Cardiac muscle cell (in vitro differentiated cells and primary cell): Measurements from ENCODE around the gene CALM3. TPM values are rescaled to one million over a fixed set of nuclear protein-coding genes. Genes with fewer than 3 reads are reported as not detected.

Source experiments
- DNase-seq, 2 donors: peaks; one replicate each; pipeline versions ENCODE4 v3.0.0 to v3.0.0-alpha.2; 2010 to 2017; ENCODE audit warnings: low read depth in 1 of 2, low spot score in 1 of 2
- H3K27ac ChIP-seq: fragments of 200-600 bp; sonication (generic); 2 replicates; pipeline ENCODE4 v1.5.1; 2016
- H3K27me3 ChIP-seq: fragments of 200-600 bp; sonication (generic); 2 replicates; pipeline ENCODE4 v1.6.0; 2016; ENCODE audit warnings: control low read depth
- H3K36me3 ChIP-seq: fragments of 200-600 bp; sonication (generic); 2 replicates; pipeline ENCODE4 v1.5.1; 2016; ENCODE audit warnings: control low read depth
- H3K4me1 ChIP-seq: fragments of 200-600 bp; sonication (generic); 2 replicates; pipeline ENCODE4 v1.8.1; 2017; ENCODE audit warnings: low read depth, mild to moderate bottlenecking, mixed run types
- H3K4me3 ChIP-seq: fragments of 200-600 bp; sonication (generic); 2 replicates; pipeline ENCODE4 v1.5.1; 2016; ENCODE audit warnings: mild to moderate bottlenecking
- H3K9me3 ChIP-seq: fragments of 200-600 bp; sonication (generic); 2 replicates; pipeline ENCODE4 v1.5.1; 2017; ENCODE audit warnings: low read depth, mild to moderate bottlenecking, control low read depth
- CTCF ChIP-seq: IDR thresholded peaks from 2 replicates; pipeline ENCODE4 v1.5.1; 2012; ENCODE audit warnings: low read depth, mild to moderate bottlenecking, low read length
- polyA plus RNA-seq: library from polyadenylated mRNA; unstranded; fragments of >200 nt; fragmentation: Nextera tagmentation; extraction: Ambion mirVana; gene quantifications from 2 replicates; pipeline ENCODE4 v1.2.1, GENCODE V29; 2016
- total RNA-seq: library from RNA; depleted of rRNA; stranded (reverse); fragments of >200 nt; gene quantifications from 2 replicates; pipeline ENCODE4 v1.2.3, GENCODE V29; 2016

The CALM3 gene
- total and polyA plus RNA-seq, 2 experiments from 2014 or later, result 412 to 867 TPM

GRCh38 chr19:46591870-46592269, 9.3 kb upstream of the CALM3 start:
- TF ChIP-seq CTCF, result no peak
- DNase-seq, result no peak
- Histone ChIP-seq H3K27ac (no peak overlapping the region), H3K9me3 (no peaks in the 10 kb centered on the region), H3K4me3 (no peak overlapping the region), H3K36me3 (no peaks in the 10 kb centered on the region), H3K4me1 (no peaks in the 10 kb centered on the region), H3K27me3 (no peaks in the 10 kb centered on the region)

GRCh38 chr19:46596008-46596407, 5.1 kb upstream of the CALM3 start:
- no peaks in the 10 kb centered on the region for H3K4me1 ChIP-seq
- no peak overlapping the region for H3K27ac ChIP-seq
- no peaks in the 10 kb centered on the region for H3K27me3 ChIP-seq
- H3K9me3 ChIP-seq, result no peaks in the 10 kb centered on the region
- no peak for TF ChIP-seq CTCF
- no peaks in the 10 kb centered on the region for H3K36me3 ChIP-seq
- H3K4me3 ChIP-seq, result no peak overlapping the region
- DNase-seq, result no peak

- no peak for DNase-seq
- Histone ChIP-seq H3K27me3 (no peaks in the 10 kb centered on the region), H3K27ac (no peak overlapping the region), H3K9me3 (no peaks in the 10 kb centered on the region), H3K4me3 (no peak overlapping the region), H3K36me3 (no peaks in the 10 kb centered on the region), H3K4me1 (peaks cover 11% of the 10 kb centered on the region)
- no peak for TF ChIP-seq CTCF
Observed at GRCh38 chr19:46598372-46598917, 2.7 kb upstream of the CALM3 start.

GRCh38 chr19:46599716-46600373, 1.3 kb upstream of the CALM3 start:
- no peaks in the 10 kb centered on the region for H3K36me3 ChIP-seq
- H3K4me3 ChIP-seq, result peak overlapping the region; percentile 64
- peaks cover 21% of the 10 kb centered on the region for H3K4me1 ChIP-seq
- no peak for TF ChIP-seq CTCF
- no peaks in the 10 kb centered on the region for H3K27me3 ChIP-seq
- H3K27ac ChIP-seq, result no peak overlapping the region
- DNase-seq, result no peak
- no peaks in the 10 kb centered on the region for H3K9me3 ChIP-seq

- Histone ChIP-seq H3K9me3 (no peaks in the 10 kb centered on the region), H3K36me3 (peaks cover 2% of the 10 kb centered on the region), H3K4me1 (peaks cover 21% of the 10 kb centered on the region), H3K27ac (peak overlapping the region; percentile 99), H3K4me3 (peak overlapping the region; percentile 64), H3K27me3 (no peaks in the 10 kb centered on the region)
- no peak for TF ChIP-seq CTCF
- DNase-seq, result peak; percentile 97 to 99
Observed at GRCh38 chr19:46600384-46601317, 479 bp upstream of the CALM3 start.
